Left cardiac atrium (tissue), 4 donors: Measurements from ENCODE around the gene PLEKHO2. TPM values are rescaled to one million over a fixed set of nuclear protein-coding genes. Genes with fewer than 3 reads are reported as not detected.

Experiments used
- ATAC-seq, 2 donors: fragments of 200-7000 bp; cut with Tn5 transposase; one replicate each; pipeline ENCODE4 v1.9.1; 2020; ENCODE audit warnings: mild to moderate bottlenecking in 2 of 2, moderate library complexity in 2 of 2
- DNase-seq: peaks from one replicate; pipeline ENCODE4 v3.0.0-alpha.2; 2020
- intact Hi-C, 2 donors: fragments of 100-400 bp; cut with DNase I; formaldehyde crosslinking; loops; one replicate each; pipeline versions ENCODE4 v1.14.1 to v1.15.1; 2022 to 2023
- total RNA-seq, 2 donors: library from RNA; stranded (reverse); fragmentation: NEBNext Ultra II Directional; extraction: Animal tissue kit (Norgen Biotek cat#: 25700); gene quantifications; one replicate each; pipeline ENCODE4 v1.2.1, GENCODE V29; 2021
- donor health status: DM: no; HTN: yes; CAD: no.
- donor health status: DM: no; HTN: yes; CAD: no; lungs with severe emphysema.
- donor health status: DM: yes; HTN: yes; CAD: no.
- donor health status: Dilated cardiomyopathy.

The PLEKHO2 gene
- total RNA-seq, 2 donors from 2014 or later: 21.3 to 27.0 TPM

DNA sequence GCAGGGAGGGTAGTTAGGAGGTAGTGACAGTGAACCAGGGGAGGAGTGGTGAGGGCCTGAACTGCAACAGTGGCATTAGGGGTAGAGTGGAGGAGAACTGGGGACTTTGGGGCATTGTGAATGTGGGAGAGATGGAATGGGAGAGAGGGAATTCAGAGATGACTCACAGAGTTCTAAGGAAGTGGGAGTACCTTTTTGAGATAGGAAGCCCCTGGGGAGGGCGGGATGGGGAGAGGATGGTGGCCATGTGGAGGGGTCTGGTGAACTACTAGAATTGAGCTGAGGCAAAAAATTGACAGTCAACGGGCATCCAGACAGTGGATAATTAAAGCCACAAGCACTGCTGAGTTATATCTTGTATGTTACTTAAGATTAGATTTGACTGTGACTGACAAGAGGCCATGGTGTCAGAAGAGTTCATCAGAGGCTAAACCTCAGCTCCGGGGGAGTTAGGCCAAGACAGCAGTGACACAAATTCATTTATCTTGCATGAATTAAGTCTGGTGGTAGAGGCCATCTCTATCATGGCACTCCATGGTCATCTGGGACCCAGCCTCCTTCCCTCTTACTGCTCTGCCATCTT is 34.0 kb downstream of the PLEKHO2 start:
- intact Hi-C loops: no loop called here
- ATAC-seq: no peak
- DNase-seq: no peak

DNA sequence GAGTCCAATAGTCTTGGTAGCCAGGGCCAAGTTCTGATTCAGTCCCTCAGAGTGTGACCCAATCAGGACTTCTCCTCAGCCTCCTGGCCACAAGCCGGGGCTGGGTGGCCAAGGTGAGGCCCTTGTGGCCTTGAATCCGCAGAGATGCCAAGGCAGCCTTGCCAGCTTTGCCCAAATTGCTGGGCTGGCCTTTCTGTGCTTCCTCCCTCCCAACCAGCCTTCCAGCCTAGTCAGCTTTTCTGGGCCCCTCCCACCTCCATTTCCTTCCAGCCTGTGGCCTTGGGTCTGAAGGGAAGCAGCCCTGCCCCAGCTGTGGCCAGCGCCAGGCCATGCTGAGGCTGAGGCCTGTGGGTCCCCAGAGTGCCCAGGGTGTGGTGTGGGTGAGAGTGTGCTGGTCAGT is 35.7 kb downstream of the PLEKHO2 start:
- ATAC-seq: peak; percentile 69 to 77

DNA sequence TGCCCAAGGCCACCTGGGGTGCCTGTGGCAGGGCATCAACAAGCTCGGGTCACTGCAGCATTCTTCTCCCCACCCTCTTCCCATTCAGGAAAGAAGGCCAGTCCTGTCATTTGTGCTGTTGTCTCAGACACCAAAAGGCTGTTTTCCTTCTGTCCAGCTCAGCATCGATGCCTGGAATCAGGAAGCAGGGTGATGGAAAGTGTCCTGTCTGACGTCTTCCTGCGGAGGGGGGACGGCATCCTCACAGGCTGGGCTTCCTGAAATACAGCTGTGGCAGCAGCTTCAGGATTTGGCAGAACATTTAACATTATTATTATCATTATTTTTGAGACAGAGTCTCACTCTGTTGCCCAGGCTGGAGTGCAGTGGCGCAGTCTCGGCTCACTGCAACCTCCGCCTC is 37.0 kb downstream of the PLEKHO2 start:
- no peak for DNase-seq
- intact Hi-C loops: no loop called here
- ATAC-seq: peak in 1 of 2 donors; percentile 31

More for the DNA sequence above, 35.7 kb downstream of the PLEKHO2 start:
- peak; percentile 83 for DNase-seq
- intact Hi-C loops: no loop called here

DNA sequence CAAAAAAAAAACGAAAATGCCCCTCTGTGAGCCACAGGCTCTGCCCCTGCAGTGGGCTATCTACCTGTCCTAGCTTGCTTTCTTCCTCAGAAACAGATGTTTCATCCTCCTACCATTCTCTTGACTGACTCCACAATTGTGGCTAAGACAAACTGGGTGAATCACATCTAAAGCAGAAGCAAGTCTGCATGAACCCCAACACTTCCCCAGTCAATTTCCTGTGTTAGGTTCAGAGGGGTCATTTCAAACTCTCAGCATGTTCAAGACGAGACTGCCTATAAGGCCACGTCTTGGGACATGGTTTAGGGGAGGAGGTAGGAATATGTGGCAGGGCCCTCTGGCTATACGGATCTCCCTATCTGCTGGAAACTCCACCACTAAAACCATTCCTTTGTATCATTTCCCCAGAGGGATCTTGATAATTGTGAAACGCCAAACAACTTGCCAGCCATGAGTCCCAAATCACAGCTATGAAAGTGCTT is 41.4 kb downstream of the PLEKHO2 start:
- DNase-seq (no peak), ATAC-seq (peak; percentile 27 to 57)
- intact Hi-C loops: no loop called here

DNA sequence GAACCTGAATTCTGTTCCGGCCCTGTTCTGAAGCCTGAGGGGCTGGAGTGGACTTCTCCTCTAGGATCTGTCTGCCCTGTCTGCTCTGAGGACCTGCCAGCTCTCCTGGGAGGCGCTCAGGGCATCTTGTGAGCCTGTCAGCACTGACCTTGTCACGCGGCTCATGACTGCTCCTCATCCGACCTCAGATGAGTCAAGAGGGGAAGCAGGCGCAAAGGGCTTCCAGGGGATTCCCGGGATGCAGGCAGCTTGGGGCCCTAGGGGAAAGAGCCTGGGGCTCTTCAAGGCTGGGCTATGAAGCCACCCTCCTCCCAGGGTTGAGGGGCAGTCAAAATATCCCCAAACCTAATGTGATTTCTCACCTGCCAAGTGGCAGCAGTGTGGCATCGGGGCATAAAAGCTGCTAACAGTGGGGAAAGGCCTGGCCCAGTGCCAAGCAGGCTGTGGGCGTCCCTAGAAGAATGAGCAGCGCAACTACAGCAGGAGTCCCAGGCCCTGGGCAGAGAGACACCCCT is 42.3 kb downstream of the PLEKHO2 start:
- ATAC-seq (peak; percentile 60 to 87), DNase-seq (peak; percentile 85)
- intact Hi-C loops: no loop called here

DNA sequence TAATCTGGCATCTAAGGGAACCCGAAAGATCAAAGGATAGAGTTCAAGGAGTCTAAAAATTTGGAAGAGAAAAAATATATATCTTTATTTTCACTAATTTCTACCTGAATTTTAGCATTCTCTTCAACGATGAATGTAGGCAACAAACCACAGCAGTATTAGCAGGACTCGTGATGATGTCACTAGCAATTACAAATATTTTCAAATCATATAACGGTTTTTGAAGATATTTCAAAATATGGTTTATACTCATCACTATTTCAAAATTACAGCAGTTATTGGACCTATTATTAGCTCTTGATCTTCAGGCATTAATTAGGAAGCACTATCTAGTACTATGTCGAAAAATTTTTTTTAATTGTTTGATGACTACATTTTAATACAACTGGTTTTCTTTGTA is 43.0 kb downstream of the PLEKHO2 start:
- ATAC-seq (no peak), DNase-seq (no peak)
- intact Hi-C loops: no loop called here

DNA sequence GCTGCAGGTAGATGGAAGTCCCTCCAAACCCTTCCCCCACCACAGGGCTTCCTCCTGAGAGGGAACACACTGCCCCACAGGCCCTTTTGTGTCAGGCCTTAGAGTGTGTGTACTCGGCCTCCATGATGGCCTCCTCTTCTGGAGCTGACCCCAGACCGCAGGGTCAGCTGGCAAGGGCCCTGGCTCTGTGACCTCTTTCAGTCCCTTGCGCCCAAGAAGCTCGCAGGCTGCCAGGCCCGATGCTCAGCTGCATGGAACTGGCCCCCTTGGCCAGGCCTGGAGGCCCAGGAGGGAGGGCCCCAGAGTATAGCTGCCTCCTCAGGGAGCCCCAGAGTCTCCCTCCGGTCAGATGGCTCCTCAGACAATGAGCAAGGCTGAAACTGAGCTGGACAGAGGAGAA is 46.6 kb downstream of the PLEKHO2 start:
- intact Hi-C loops: no loop called here
- DNase-seq: no peak
- no peak for ATAC-seq

DNA sequence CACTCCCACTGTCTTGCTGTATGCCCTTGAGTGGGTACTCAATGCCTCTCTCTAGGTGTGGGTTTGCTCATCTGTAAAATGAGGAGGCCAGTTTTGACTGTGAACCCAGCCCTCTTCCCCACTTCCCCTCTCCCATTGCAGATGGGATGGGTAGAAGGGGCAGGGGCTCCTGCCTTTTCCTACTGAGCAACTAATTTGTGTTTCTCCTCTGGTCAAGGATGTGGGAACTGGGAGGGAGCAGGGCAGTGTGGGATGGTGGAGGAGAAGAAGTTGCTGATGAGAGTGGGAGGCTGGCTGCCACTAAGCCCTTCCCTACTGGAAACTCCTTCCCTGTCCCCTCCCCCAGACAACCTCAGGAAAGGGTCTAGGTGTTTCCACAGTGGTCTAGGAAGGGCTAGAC is 49.8 kb downstream of the PLEKHO2 start:
- no peak for DNase-seq
- no peak for ATAC-seq
- intact Hi-C loops: loop anchor here in 1 of 2 donors (10.0 kb wide), 1 partner anchor 47 kb away; the partner anchor contains the start of gene PLEKHO2

DNA sequence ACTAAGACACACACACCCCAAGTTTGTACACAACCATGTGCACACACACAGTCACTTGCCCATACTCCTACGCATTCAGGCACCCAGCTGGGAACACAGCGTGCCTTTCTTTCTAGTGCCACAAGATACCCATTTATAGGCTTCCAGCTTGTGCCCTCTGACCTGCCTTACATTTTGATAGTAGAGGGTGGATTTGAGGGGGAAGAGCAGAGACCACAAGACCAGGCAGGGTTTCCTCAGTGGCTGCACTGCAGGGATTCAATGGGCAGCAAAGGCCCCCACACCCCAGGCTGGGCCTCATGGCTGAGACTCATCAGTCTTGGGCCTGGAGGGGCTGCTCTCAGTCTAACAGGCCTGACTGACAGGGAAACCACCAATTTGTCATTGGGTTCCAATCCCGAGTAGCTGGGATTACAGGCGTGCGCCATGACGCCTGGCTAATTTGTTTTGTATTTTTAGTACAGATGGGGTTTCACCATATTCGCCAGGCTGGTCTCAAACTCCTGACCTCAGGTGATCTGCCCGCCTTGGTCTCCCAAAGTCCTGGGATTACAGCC is 51.2 kb downstream of the PLEKHO2 start:
- DNase-seq (no peak), ATAC-seq (no peak)
- intact Hi-C loops: loop anchor here in 1 of 2 donors (10.0 kb wide), 1 partner anchor 48 kb away; the partner anchor contains the start of gene PLEKHO2

DNA sequence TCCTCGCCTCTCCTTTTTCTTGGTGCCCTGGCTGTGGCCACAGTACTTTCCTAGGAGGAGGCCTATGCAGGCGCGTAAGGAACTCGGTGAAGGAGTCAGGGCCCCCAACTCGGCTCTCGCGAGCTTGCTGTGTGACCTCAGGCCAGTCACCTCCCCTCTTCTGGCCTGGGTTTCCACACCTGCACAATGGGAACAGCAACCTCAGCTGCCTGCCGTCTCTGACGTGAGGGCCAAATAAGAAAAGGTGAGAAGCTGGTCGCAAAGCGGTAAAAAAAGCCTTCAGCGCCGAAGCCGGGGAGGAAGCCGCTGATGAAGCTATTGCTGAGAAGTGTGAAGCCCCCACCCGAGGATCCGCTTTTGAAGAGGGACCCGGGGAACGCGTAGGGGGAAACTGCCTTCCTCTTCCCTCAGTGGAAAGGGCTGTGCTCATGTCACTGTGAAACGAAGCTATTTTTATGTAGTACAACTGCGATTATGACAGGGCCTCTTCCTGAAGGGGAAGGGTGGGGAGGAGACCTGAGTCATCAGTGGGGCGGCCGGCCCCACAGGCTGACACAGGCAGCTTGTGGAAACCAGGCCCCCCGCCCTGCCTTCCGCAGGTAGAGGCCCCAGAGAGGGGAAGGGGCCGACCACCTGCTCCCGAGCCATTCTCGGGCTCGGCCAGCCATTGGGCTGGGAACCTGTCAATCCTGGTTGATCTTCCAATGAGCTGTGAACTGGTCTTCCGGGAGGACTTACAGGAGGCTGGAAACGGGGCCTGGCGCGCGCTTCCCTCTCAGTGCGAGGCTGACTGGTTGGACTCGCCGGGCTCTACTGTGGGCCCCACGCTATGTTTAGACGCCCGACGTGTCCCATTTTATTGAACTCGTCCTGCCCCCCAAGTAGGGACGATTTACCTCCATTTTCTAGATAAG is 52.0 kb downstream of the PLEKHO2 start:
- intact Hi-C loops: loop anchor here in 1 of 2 donors (10.0 kb wide), 1 partner anchor 49 kb away; the partner anchor contains the start of gene PLEKHO2
- ATAC-seq: peak; percentile 79 to 84
- DNase-seq: peak; percentile 96

DNA sequence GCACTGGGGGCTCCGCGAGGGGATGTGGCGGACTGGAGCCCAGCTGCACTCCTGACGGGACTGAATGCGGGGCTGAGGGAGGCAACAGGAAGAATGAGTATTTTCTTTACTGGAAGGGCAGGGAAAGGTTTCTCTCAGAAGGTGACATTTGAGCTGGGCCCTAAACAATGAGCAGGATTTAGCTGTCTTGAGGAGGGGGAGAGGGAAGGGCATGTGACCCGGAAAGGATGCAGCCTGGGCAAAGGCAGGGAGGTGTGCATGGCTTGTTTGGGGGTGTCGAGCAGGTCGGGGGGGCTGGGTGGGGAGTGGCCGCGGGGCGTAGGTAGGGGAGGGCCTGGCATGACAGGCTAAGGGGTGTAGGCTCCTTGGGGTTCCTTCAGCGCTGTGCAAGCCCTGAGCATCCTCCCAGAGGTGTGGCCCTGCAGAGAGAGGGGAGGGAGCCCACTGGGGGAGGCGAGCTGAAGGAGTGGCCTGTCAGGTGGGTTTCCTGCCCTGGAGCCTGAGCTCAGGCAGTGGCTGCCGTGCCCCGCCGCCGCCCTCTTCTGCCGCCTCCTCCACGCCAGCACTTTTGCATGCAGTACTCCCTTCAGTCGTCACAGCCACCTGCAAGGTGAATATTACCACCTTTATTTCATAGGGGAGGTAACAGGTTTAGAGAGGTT is 52.8 kb downstream of the PLEKHO2 start:
- intact Hi-C loops: loop anchor here (5.0 to 10.0 kb wide), 2 partner anchors 50 to 52 kb away; partner anchors contain the start of gene PLEKHO2 (in 2 of the 2)
- peak; percentile 6 to 17 for ATAC-seq

DNA sequence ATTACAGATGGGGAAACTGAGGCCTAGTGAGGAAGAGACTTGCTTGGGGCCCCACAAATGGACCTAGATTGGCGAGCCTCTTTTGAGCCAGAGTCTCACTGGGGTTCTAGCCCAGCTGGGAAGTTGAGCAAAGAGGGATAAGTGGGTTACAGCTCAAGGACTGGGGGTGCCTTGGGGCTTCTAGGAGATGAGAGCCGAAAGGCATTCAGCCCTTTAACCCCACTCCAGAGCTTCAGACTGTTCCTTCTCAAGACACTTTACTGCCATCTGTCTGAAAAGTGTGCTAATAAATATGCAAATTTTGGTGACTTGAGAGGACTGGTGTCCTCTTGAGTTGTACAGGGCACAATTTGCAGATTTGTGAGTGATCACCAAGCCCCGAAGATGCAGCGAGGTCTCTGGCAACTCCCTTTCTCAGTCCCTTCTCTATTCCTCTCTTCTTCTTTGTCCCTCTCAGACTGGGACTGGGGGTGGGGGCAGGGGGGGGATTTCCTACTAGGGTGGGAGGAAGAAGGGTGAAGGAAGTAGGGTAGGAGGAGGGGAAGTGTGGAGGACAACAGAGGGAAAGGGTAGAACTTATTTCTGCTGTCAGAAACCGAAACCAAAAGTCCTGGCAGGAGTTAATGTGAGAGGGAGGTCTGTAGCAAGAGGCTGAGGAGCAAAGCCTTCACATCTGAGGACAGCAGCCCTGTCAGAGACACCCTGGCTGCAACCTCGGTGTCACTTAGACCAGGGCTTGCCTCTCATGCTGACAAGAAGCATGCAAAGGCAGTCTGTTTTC is 53.8 kb downstream of the PLEKHO2 start:
- DNase-seq (no peak), ATAC-seq (peak; percentile 10 to 12)
- intact Hi-C loops: loop anchor here (5.0 to 10.0 kb wide), 2 partner anchors 51 to 53 kb away; partner anchors contain the start of gene PLEKHO2 (in 2 of the 2)

More for the DNA sequence above, 52.8 kb downstream of the PLEKHO2 start:
- DNase-seq: peak; percentile 46

DNA sequence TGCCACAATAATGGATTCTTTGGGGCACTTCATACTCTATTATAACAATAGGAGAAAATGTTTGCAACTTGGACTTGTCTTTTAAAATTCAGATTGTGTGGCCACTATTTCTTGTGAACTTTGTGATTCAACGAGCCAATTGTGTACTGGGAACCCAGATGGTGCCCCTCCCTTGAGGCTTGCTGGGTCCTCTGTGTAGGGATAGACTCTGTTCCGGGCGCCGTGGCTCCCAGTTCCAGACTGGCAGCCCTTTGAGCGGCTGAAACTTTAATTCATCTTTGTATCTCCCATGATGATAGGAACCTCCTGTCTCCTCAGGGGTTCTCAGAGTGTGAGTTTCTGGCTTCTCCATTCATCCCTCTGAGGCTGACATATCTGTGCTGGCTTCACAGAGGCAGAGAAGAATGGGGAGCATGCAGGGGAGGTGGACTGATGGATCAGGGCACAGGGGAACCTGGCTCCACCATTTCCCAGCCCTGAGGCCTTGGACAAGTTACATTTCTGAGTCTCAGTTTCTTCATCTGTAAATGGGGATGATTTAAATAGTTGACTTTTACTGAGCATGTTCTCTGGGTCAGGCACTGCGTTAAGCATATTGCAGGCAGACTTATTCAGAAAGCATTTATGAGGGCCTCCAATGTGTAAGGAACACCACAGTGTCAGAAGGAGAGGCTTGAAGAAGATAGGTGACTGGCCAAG is 54.8 kb downstream of the PLEKHO2 start:
- ATAC-seq (no peak), DNase-seq (no peak)
- intact Hi-C loops: loop anchor here (5.0 to 10.0 kb wide), 2 partner anchors 52 to 54 kb away; partner anchors contain the start of gene PLEKHO2 (in 2 of the 2)

DNA sequence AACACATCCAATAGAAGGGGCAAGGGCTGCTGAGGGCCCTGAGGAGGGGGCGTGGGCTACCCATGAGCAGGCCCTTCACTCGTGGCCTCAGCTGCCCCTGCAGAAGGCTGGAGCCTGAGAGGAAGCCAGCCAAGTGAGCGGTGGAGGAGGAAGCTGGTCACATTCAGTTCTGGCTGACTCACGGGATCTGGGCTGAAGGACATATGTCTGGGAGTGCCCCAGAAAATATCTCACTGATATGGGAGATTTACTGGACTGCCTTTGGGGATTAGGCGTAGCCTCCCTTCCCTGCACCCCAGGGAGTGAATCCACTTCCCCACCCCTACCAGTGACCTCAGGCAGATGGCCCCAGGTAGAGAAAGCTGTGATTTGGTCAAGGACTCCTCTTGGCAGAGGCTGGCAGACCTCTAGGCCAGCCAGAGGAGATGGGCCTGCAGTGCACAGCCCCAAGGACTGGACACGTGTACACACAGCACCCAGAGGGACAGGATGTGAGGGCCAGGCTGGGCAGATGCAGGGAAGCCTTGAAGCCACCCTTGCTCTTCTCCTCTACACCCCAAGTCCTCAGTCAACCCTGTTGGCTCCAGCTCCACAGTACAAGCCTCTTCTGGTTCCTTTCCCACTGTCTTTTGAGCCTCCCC is 55.8 kb downstream of the PLEKHO2 start:
- intact Hi-C loops: loop anchor here (5.0 to 10.0 kb wide), 2 partner anchors 53 to 55 kb away; partner anchors contain the start of gene PLEKHO2 (in 2 of the 2)
- ATAC-seq (peak; percentile 60 to 73), DNase-seq (peak; percentile 85)

DNA sequence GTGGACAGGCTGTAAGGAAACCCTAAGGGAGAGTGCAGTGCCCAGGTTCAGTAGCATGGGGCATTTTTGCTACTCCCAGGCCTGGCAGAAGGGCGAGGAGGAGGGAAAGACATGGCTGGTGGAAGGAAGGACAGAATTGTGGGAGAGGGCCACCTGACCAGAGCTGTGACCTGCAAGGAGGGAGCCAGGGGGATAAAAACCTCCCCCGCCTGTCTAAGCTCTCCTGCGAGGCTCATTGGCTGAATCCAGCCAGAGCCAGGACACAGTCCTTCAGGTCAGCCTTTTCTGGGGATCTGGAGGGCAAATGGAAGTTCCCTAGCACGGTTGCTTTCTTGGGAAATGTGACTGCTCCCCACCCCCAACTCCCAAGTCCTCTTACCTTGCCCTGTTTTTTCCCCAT is 56.7 kb downstream of the PLEKHO2 start:
- DNase-seq (no peak), ATAC-seq (no peak)
- intact Hi-C loops: loop anchor here (5.0 to 10.0 kb wide), 2 partner anchors 54 to 56 kb away; partner anchors contain the start of gene PLEKHO2 (in 2 of the 2)

DNA sequence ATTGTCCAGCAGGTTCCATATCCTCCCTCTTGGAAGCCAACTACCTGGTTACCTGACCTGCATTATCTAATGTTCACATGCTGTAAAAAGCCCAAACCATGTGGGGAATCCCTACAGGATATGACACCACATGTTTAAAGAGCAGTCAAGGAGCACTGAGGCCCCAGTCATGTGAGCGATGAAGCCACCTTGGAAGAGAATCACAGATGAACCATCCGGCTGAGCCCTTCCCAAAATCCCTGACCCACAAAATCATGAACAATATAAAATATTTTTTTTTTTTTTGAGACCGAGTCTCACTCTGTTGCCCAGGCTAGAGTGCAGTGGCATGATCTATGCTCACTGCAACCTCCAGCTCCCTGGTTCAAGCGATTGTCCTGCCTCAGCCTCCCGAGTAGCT is 59.4 kb downstream of the PLEKHO2 start:
- intact Hi-C loops: loop anchor here (5.0 to 10.0 kb wide), 2 partner anchors 164 to 216 kb away; no protein-coding TSS in a partner anchor
- no peak for DNase-seq
- ATAC-seq: no peak
